Liver (tissue), 9 donors: ENCODE measurements around the gene SPART. TPM values are rescaled to one million over a fixed set of nuclear protein-coding genes. Genes with fewer than 3 reads are reported as not detected.

Source experiments
- DNase-seq: peaks from one replicate; pipeline ENCODE4 v3.0.0-alpha.2; 2017; ENCODE audit warnings: low spot score
- H3K27ac ChIP-seq, 2 donors: one replicate each; pipeline ENCODE4 v1.7.0; 2013; ENCODE audit warnings: inconsistent platforms in 2 of 2, low read length in 2 of 2, control low read depth in 1 of 2, low read depth in 1 of 2, mild to moderate bottlenecking in 1 of 2
- H3K27me3 ChIP-seq, 4 donors: one replicate each; pipeline versions ENCODE4 v1.6.1 to v1.7.0; 2013; ENCODE audit warnings: low read length in 3 of 4, inconsistent platforms in 1 of 4, mild to moderate bottlenecking in 1 of 4, moderate library complexity in 1 of 4; ENCODE audit not compliant: control insufficient read depth in 4 of 4, insufficient read depth in 4 of 4
- H3K36me3 ChIP-seq, 4 donors: one replicate each; pipeline versions ENCODE4 v1.6.1 to v1.7.0; 2013; ENCODE audit warnings: low read length in 3 of 4, mild to moderate bottlenecking in 3 of 4, low read depth in 1 of 4, moderate library complexity in 1 of 4; ENCODE audit not compliant: control insufficient read depth in 4 of 4, insufficient read depth in 3 of 4
- H3K4me1 ChIP-seq, 4 donors: one replicate each; pipeline versions ENCODE4 v1.6.1 to v1.7.0; 2013; ENCODE audit warnings: low read length in 3 of 4, mild to moderate bottlenecking in 3 of 4, moderate library complexity in 1 of 4; ENCODE audit not compliant: control insufficient read depth in 4 of 4, insufficient read depth in 4 of 4
- H3K4me3 ChIP-seq, 3 donors: one replicate each; pipeline versions ENCODE4 v1.6.1 to v1.7.0; 2013; ENCODE audit warnings: low read length in 3 of 3, control low read depth in 1 of 3, low read depth in 1 of 3, mild to moderate bottlenecking in 1 of 3
- H3K9ac ChIP-seq, 2 donors: one replicate each; pipeline ENCODE4 v1.7.0; 2013; ENCODE audit warnings: low read length in 2 of 2, mild to moderate bottlenecking in 2 of 2, moderate library complexity in 2 of 2, control low read depth in 1 of 2, low read depth in 1 of 2
- H3K9me3 ChIP-seq, 4 donors: one replicate each; pipeline versions ENCODE4 v1.6.1 to v1.7.0; 2013; ENCODE audit warnings: low read length in 3 of 4; ENCODE audit not compliant: control insufficient read depth in 4 of 4
- EGR1 ChIP-seq, 2 donors: IDR thresholded peaks; 2 replicates each; pipeline ENCODE4 v1.6.1; 2016 to 2018; ENCODE audit warnings: antibody characterized with exemption in 2 of 2, low read depth in 2 of 2
- FOXA1 ChIP-seq: IDR thresholded peaks from 2 replicates; pipeline ENCODE4 v1.6.1; 2016; ENCODE audit warnings: antibody characterized with exemption
- FOXA2 ChIP-seq: IDR thresholded peaks from 2 replicates; pipeline ENCODE4 v1.6.1; 2016; ENCODE audit warnings: antibody characterized with exemption
- GABPA ChIP-seq, 2 donors: IDR thresholded peaks in 1 of 2; conservative IDR thresholded peaks in 1 of 2; 2 replicates each; pipeline ENCODE4 v1.6.1; 2016; ENCODE audit warnings: antibody characterized with exemption in 2 of 2, mild to moderate bottlenecking in 1 of 2, moderate library complexity in 1 of 2
- HNF4A ChIP-seq, 2 donors: conservative IDR thresholded peaks; 2 replicates each; pipeline ENCODE4 v1.6.1; 2016; ENCODE audit warnings: antibody characterized with exemption in 2 of 2, mild to moderate bottlenecking in 2 of 2
- HNF4G ChIP-seq: IDR thresholded peaks from 2 replicates; pipeline ENCODE4 v1.6.1; 2016; ENCODE audit warnings: antibody characterized with exemption
- JUND ChIP-seq, 2 donors: IDR thresholded peaks; 2 replicates each; pipeline ENCODE4 v1.6.1; 2016; ENCODE audit warnings: antibody characterized with exemption in 2 of 2
- NR2F2 ChIP-seq: IDR thresholded peaks from 2 replicates; pipeline ENCODE4 v1.6.1; 2016; ENCODE audit warnings: antibody characterized with exemption
- RAD21 ChIP-seq, 2 donors: IDR thresholded peaks; 2 replicates each; pipeline ENCODE4 v1.6.1; 2016; ENCODE audit warnings: antibody characterized with exemption in 2 of 2, mild to moderate bottlenecking in 2 of 2
- RXRA ChIP-seq, 2 donors: IDR thresholded peaks; 2 replicates each; pipeline ENCODE4 v1.6.1; 2017 to 2018; ENCODE audit warnings: antibody characterized with exemption in 2 of 2, mild to moderate bottlenecking in 1 of 2
- SP1 ChIP-seq: IDR thresholded peaks from 2 replicates; pipeline ENCODE4 v1.6.1; 2018; ENCODE audit warnings: antibody characterized with exemption, mild to moderate bottlenecking
- TAF1 ChIP-seq: conservative IDR thresholded peaks from 2 replicates; pipeline ENCODE4 v1.6.1; 2016; ENCODE audit warnings: antibody characterized with exemption, mild to moderate bottlenecking
- YY1 ChIP-seq: IDR thresholded peaks from 2 replicates; pipeline ENCODE4 v1.6.1; 2016; ENCODE audit warnings: antibody characterized with exemption, mild to moderate bottlenecking
- WGBS: extraction: QIAGEN DNeasy Blood & Tissue Kit; methylation state at CpG from one replicate; pipeline ENCODE4 v1.1.7; 2013; 5-methylcytosine and 5-hydroxymethylcytosine counted together
- polyA plus RNA-seq, 2 donors: library from polyadenylated mRNA; stranded (reverse) in 1 of 2; unstranded in 1 of 2; fragments of 200-250 nt in 1 of 2; fragments of >200 nt in 1 of 2; fragmentation: Nextera tagmentation in 1 of 2; extraction: Ambion mirVana in 1 of 2; gene quantifications; one replicate each; pipeline versions ENCODE4 v1.2.1 to v1.2.3, GENCODE V29; 2013 to 2015
- total RNA-seq, 2 donors: library from RNA; depleted of rRNA; stranded (reverse); fragments of >200 nt; gene quantifications; one replicate each; pipeline ENCODE4 v1.2.3, GENCODE V29; 2014
- TF ChIP-seq, protein P1 (sequence below): fragments of 150-350 bp; IDR thresholded peaks from 2 replicates; pipeline ENCODE4 v1.5.1; 2017; ENCODE audit warnings: improper control_type of control experiment, low read depth, low read length; ENCODE audit not compliant: missing input control
- TF ChIP-seq, protein P2 (sequence below): IDR thresholded peaks from 2 replicates; pipeline ENCODE4 v1.6.1; 2016; ENCODE audit warnings: antibody characterized with exemption
- TF ChIP-seq, protein P3 (sequence below): IDR thresholded peaks from 2 replicates; pipeline ENCODE4 v1.6.1; 2016; ENCODE audit warnings: antibody characterized with exemption
- TF ChIP-seq, protein P4 (sequence below): IDR thresholded peaks from 2 replicates; pipeline ENCODE4 v1.6.1; 2016; ENCODE audit warnings: antibody characterized with exemption
- TF ChIP-seq, protein P5 (sequence below): IDR thresholded peaks from 2 replicates; pipeline ENCODE4 v1.6.1; 2016; ENCODE audit warnings: antibody characterized with exemption, mild to moderate bottlenecking
- donor health status: healthy.
- donor health status: healthy.
- donor health status: healthy.
- donor health status: healthy.
- donor health status: healthy.

SPART gene
- total and polyA plus RNA-seq, 4 donors, result 6.9 to 15.3 (median 11.0) TPM

DNA sequence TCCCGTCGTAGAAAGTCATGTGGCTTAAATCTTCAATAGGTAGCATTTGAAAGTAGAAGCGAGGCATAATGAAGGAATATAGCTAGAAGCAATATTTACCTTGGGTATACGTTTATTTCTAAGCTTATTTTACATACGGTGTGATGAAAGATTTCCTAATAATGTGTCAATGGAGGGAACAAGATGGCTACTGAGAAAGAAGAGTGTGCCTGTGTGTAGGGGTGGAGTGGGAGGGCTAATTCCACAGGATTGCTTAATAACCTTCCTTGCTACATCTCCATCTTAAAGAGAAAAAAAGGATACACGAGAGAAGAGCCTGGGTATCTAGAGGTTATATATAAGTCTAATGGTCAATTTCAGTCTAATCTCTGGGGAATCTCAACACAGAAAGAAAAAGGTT, 2.0 kb downstream of the SPART start:
- Histone ChIP-seq H3K4me3 (no peak overlapping the region), H3K27me3 (no peaks in the 10 kb centered on the region), H3K9me3 (no peaks in the 10 kb centered on the region), H3K9ac (no peak overlapping the region), H3K27ac (no peak overlapping the region), H3K36me3 (no peaks in the 10 kb centered on the region), H3K4me1 (peaks cover 2 to 20% (median 8%) of the 10 kb centered on the region in 4 donors)
- TF ChIP-seq HNF4G (no peak), TAF1 (no peak), GABPA (IDR thresholded peaks at IDR 0.05 in 1 of 2, conservative IDR thresholded peaks at IDR 0.05 in 1 of 2) (no peak)
- TF ChIP-seq, protein P1, sequence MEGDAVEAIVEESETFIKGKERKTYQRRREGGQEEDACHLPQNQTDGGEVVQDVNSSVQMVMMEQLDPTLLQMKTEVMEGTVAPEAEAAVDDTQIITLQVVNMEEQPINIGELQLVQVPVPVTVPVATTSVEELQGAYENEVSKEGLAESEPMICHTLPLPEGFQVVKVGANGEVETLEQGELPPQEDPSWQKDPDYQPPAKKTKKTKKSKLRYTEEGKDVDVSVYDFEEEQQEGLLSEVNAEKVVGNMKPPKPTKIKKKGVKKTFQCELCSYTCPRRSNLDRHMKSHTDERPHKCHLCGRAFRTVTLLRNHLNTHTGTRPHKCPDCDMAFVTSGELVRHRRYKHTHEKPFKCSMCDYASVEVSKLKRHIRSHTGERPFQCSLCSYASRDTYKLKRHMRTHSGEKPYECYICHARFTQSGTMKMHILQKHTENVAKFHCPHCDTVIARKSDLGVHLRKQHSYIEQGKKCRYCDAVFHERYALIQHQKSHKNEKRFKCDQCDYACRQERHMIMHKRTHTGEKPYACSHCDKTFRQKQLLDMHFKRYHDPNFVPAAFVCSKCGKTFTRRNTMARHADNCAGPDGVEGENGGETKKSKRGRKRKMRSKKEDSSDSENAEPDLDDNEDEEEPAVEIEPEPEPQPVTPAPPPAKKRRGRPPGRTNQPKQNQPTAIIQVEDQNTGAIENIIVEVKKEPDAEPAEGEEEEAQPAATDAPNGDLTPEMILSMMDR, result no peak
- 79% methylated on average over 6 of the region's 6 CpGs for WGBS
- no peak for DNase-seq

DNA sequence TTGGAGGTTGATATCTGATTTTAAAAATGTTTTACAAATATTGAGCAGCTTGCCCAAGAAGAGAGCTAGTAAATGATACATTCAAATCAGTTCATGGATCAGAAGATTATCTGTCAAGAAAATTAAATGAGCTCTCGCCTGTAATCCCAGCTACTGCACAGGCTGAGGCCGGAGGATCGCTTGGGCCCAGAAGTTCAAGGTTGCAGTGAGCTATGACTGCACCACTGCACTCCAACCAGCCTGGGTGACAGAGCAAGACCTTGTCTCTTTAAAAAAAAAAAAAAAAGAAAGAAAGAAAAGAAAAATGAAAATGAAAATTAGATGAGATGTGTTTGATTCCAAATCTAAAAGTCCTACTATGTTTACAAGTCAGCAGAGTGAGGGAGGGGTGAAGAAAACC, 2.4 kb downstream of the SPART start:
- no peak for DNase-seq
- Histone ChIP-seq H3K27ac (no peak overlapping the region), H3K27me3 (no peaks in the 10 kb centered on the region), H3K36me3 (no peaks in the 10 kb centered on the region), H3K9me3 (no peaks in the 10 kb centered on the region), H3K9ac (no peak overlapping the region), H3K4me3 (no peak overlapping the region), H3K4me1 (peaks cover 2 to 20% (median 8%) of the 10 kb centered on the region in 4 donors)
- WGBS, result 78% methylated on average over 3 of the region's 3 CpGs
- TF ChIP-seq GABPA (IDR thresholded peaks at IDR 0.05 in 1 of 2, conservative IDR thresholded peaks at IDR 0.05 in 1 of 2) (no peak), FOXA1 (no peak), JUND (IDR thresholded peaks at IDR 0.05) (no peak), NR2F2 (no peak), EGR1 (IDR thresholded peaks at IDR 0.05; ENCODE audit: low read depth in 2 of 2) (no peak), FOXA2 (no peak), YY1 (no peak), HNF4G (no peak), TAF1 (no peak), RAD21 (IDR thresholded peaks at IDR 0.05) (no peak), SP1 (no peak), RXRA (IDR thresholded peaks at IDR 0.05) (no peak), HNF4A (conservative IDR thresholded peaks at IDR 0.05) (no peak)
- TF ChIP-seq, protein P2, sequence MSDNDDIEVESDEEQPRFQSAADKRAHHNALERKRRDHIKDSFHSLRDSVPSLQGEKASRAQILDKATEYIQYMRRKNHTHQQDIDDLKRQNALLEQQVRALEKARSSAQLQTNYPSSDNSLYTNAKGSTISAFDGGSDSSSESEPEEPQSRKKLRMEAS, result no peak
- TF ChIP-seq, protein P3, sequence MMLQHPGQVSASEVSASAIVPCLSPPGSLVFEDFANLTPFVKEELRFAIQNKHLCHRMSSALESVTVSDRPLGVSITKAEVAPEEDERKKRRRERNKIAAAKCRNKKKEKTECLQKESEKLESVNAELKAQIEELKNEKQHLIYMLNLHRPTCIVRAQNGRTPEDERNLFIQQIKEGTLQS, result no peak
- TF ChIP-seq, protein P1, result no peak
- TF ChIP-seq, protein P4, sequence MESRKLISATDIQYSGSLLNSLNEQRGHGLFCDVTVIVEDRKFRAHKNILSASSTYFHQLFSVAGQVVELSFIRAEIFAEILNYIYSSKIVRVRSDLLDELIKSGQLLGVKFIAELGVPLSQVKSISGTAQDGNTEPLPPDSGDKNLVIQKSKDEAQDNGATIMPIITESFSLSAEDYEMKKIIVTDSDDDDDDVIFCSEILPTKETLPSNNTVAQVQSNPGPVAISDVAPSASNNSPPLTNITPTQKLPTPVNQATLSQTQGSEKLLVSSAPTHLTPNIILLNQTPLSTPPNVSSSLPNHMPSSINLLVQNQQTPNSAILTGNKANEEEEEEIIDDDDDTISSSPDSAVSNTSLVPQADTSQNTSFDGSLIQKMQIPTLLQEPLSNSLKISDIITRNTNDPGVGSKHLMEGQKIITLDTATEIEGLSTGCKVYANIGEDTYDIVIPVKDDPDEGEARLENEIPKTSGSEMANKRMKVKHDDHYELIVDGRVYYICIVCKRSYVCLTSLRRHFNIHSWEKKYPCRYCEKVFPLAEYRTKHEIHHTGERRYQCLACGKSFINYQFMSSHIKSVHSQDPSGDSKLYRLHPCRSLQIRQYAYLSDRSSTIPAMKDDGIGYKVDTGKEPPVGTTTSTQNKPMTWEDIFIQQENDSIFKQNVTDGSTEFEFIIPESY, result no peak
- TF ChIP-seq, protein P5, sequence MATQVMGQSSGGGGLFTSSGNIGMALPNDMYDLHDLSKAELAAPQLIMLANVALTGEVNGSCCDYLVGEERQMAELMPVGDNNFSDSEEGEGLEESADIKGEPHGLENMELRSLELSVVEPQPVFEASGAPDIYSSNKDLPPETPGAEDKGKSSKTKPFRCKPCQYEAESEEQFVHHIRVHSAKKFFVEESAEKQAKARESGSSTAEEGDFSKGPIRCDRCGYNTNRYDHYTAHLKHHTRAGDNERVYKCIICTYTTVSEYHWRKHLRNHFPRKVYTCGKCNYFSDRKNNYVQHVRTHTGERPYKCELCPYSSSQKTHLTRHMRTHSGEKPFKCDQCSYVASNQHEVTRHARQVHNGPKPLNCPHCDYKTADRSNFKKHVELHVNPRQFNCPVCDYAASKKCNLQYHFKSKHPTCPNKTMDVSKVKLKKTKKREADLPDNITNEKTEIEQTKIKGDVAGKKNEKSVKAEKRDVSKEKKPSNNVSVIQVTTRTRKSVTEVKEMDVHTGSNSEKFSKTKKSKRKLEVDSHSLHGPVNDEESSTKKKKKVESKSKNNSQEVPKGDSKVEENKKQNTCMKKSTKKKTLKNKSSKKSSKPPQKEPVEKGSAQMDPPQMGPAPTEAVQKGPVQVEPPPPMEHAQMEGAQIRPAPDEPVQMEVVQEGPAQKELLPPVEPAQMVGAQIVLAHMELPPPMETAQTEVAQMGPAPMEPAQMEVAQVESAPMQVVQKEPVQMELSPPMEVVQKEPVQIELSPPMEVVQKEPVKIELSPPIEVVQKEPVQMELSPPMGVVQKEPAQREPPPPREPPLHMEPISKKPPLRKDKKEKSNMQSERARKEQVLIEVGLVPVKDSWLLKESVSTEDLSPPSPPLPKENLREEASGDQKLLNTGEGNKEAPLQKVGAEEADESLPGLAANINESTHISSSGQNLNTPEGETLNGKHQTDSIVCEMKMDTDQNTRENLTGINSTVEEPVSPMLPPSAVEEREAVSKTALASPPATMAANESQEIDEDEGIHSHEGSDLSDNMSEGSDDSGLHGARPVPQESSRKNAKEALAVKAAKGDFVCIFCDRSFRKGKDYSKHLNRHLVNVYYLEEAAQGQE, result no peak
